GF-D8 (cell line): Measurements from ENCODE around the gene KRT71.

Experiments
- DNase-seq: peaks from one replicate; lab custom pipeline; 2025; lab: John Stamatoyannopoulos, UW

Gene KRT71

DNA sequence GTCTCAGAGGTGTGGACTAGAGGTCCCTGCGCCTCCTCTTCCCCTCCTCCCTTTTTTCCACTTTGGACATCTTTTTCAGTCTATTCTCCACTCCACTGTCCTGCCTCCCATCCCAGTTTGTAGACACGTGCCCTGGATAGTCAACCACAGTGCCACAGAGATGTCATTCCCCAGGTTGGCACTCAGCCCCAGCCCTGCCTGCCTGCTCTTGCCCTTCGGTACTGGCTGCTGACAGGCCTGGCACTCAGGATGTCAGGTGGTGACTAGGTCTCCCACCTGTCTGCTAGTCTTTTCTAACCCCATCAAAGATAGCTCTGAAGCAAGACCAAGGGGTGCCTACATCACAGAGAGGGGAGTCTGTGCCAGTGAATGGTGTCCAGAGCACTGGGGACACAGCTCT lies 15.8 kb downstream of the KRT71 start:
- DNase-seq, result no peak

GRCh38 chr12:52535574-52535973 lies 17.4 kb downstream of the KRT71 start:
- no peak for DNase-seq

DNA sequence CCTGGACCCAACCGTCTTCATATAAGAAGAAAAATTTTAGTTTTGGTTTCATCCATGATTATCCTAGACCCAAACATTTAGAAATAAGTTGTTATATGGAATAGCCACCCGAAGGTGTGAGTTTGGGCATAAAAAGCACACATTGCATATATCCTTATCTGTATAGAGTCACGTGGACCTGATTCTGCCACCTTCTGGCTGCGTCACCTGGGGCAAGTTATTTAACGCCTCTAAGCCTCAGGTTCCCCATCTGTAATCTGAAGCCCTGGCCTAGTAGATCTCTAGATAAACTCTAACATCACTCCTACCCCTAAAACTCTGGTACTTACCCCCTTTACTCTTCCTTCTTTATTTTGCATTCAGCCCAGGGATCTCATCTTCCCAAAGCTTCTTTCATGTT lies 18.5 kb downstream of the KRT71 start:
- no peak for DNase-seq

GRCh38 chr12:52533686-52534470 lies 19.1 kb downstream of the KRT71 start:
- DNase-seq, result no peak

DNA sequence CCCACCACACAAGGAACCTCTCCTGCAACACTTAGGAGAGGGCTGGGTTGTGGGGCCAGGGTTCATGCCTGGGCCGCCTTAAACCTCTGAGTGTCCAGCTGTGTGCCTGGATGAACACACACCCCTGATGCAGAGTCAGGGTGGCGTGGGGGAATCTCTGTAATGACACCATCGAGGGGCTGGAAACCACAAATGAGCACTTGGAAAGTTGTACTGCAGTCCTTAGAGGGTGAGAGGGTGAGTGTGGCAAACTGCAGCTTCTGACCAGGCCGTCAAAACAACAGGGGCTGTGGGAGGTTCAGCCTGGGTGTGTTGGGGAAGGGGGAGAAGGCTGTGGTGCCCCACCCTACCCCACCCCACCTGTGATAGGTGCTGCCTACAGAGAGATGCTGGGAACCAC lies 20.3 kb downstream of the KRT71 start:
- DNase-seq, result no peak

- no peak for DNase-seq
Measured at GRCh38 chr12:52531566-52532300, 21.2 kb downstream of the KRT71 start.

GRCh38 chr12:52530905-52531304 lies 22.0 kb downstream of the KRT71 start:
- DNase-seq, result no peak

GRCh38 chr12:52530366-52530765 lies 22.6 kb downstream of the KRT71 start:
- DNase-seq, result no peak

GRCh38 chr12:52529846-52530245 lies 23.1 kb downstream of the KRT71 start:
- DNase-seq, result no peak

GRCh38 chr12:52529417-52529816 lies 23.5 kb downstream of the KRT71 start:
- DNase-seq, result no peak

GRCh38 chr12:52528641-52529143 lies 24.3 kb downstream of the KRT71 start:
- DNase-seq, result no peak

- no peak for DNase-seq
Measured at GRCh38 chr12:52527121-52527800, 25.7 kb downstream of the KRT71 start.

- DNase-seq, result no peak
Measured at GRCh38 chr12:52526511-52526951, 26.4 kb downstream of the KRT71 start.

- DNase-seq, result no peak
Measured at GRCh38 chr12:52525661-52526499, 27.1 kb downstream of the KRT71 start.

DNA sequence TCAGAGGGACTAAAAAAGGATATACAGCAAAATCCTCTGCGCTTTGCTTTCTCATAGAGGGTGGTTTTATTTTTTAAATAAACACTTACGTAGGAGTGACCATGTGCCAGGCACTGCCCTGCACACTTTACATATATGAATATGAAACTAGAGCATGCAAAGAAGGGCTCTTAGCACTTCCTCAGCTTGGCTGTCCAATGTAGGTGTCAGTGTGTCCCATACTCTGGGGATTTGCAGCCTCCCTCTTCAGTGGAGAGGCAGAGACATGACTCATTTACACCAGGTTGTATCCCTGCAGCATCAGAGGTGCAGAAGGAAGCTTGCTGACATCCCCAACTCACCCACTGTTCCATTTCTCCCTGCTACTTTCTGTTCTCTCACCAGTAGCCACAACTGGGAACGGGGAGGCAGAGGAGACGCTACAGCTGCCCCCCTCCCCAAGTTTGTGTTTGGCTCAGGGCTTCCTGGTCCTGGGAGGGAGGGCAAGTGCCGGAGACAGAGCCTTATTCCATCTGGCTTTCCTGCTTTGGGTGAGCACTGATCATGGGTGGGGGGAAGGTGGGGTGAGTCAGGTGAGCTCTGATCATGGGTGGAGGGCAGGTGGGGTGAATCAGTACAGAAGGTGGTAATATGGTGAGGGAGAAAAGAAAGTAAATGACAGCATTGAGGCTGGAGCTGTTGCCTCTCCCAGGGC lies 27.9 kb downstream of the KRT71 start:
- no peak for DNase-seq

- no peak for DNase-seq
Measured at GRCh38 chr12:52524241-52524897, 28.6 kb downstream of the KRT71 start.

DNA sequence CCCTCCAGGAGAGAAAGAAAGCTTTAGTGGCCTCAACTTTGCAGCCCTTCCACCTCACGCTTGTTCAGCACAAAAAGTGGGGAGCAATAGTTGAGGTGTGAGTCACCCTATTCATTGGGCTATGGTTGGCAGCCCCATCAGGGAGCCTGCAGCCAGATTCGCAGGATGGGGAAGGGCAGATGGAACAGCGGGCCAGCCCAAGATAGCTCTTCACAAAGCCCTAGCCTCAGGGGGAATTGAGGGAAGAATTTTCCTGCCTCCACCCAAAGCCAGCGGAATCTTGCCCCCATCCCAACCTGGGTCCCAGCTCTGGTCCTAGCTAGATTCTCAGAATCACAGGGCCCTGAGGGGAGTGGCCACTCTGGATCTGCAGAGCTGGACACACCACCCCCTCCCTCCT lies 29.1 kb downstream of the KRT71 start:
- no peak for DNase-seq

GRCh38 chr12:52522346-52523011 lies 30.5 kb downstream of the KRT71 start:
- DNase-seq, result no peak

- DNase-seq, result no peak
Measured at GRCh38 chr12:52521568-52522266, 31.2 kb downstream of the KRT71 start.
